H4 (cell line): ENCODE results near the gene NIN. TPM values are rescaled to one million over a fixed set of nuclear protein-coding genes. Genes with fewer than 3 reads are reported as not detected.
"Not testable (repeated sequence)": the region's sequence is repeated elsewhere in the genome, so short reads cannot be mapped to it uniquely, and the experiment has no call there.

ENCODE experiments used
- DNase-seq: peaks from one replicate; pipeline ENCODE4 v3.0.0-alpha.2; 2015; ENCODE audit warnings: low spot score
- total RNA-seq: library from RNA; depleted of rRNA; stranded (reverse); fragments of >200 nt; shearing (Covaris generic); gene quantifications from 2 replicates; pipeline ENCODE4 v1.2.3, GENCODE V29; 2014

NIN gene
- total RNA-seq, 1 experiment from 2014 or later: 12.2 TPM

GRCh38 chr14:50819303-50819702, 11.7 kb downstream of the NIN start:
- not testable (repeated sequence) for DNase-seq

DNA sequence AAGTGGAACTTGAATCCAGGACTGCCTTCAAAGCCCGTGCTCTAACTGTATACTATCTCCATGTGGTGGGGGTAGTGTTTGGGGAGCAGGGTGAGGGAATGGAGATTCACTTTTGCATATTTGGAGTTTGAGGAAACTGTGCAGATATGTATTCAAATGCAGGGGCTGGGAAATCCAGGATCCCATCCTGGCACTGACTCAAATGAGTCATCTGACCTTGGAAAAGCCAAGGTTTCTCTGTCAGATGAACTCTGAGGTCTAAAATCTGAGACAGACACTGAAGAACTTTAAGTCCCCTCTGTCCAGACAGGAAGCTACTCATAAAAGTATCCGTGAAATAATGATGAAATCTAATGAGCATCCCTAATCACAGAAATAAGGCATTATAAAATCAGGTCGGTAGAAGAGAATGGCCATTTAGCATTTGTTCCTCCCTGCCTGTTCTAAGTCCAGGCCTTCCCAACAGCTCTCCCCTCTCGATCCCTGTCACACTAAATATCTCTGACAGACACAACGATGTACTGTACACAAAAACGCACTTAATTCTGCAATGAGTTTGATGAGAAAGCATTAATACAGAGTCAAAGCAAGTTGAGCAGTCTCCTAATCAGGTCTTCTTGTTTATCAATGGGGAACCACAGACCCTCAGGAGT, 14.4 kb downstream of the NIN start:
- DNase-seq: no peak

DNA sequence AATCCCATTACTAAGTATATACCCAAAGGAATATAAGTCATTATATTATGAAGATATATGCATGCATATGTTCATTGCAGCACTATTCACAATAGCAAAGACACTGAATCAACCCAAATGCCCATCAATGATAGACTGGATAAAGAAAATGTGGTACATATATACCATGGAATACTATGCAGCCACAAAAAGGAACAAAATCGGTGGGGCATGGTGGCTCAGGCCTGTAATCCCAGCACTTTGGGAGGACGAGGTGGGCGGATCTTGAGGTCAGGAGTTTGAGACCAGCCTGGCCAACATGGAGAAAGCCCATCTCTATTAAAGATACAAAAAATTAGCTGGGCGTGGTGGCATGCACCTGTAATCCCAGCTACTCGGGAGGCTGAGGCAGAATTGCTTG, 15.4 kb downstream of the NIN start:
- DNase-seq: not testable (repeated sequence)

GRCh38 chr14:50815058-50815457, 15.9 kb downstream of the NIN start:
- DNase-seq: not testable (repeated sequence)

DNA sequence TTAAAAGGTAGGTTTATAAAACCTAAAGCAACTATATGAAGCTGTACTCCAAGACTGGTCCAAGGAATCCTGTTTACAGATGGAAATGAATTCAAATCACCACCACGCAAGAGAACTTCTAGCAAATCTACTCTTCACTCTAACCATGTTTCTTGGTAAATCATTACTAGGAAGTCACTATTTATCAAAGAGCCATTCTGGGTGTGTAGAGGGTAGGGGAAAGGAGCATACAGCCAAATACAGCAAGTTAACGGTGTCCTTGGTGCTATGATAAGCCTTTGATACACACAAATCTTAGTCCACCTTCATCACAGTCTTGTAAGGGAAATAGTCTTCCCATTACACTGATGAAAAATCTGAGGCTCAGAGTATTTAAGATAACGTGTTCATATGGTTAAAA, 16.8 kb downstream of the NIN start:
- no peak for DNase-seq

- DNase-seq: no peak
Measured at GRCh38 chr14:50813544-50813863, 17.5 kb downstream of the NIN start.

DNA sequence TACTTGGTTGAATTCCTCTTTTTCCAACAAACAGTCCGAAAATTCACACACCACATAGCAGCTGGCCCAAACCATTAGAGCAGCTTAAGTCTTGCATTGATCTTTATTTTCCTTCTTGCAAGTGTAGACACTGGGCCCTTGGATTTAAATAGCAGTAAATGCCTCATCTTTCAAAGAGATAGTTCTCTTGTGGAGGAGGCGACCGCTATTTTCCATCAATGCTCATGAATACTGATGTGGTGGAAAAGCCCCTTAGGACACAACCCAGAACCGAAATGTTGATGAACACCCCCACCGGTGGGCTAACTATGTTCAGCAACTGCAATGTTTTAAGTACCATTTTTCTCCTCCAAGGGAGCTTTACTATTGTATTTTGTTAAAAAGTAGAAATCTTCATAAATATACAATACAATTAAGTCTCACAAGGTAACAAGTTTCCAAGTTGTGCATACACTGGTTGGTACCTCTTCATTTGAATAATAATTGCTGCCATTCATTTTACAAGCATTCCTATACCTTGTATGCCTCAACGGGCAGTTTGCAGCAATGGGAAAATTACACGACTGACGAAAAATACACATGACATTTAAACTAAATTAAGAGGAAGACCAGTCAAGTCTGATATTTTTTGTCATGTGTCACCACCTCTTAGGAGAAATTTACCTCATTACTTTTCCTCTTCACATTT, 18.0 kb downstream of the NIN start:
- no peak for DNase-seq

DNA sequence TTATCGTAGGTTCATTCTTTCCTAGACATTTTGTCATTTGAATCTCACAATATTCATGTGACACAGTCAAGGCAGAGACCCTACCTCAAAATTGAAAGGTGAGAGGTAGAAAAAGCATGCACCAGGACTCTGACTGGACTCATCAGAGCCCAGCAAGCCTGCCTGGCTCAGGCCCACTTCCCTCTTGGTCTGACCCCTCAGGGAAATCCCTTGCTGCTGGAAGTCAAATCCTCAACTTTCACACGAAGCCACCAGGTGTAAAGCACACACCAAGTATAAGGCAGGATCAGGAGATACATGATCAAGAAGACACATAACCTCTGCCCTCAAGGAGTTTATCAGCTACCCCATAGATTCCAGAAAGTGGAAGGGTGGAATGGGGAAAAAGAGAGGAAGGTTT, 18.8 kb downstream of the NIN start:
- DNase-seq: no peak

DNA sequence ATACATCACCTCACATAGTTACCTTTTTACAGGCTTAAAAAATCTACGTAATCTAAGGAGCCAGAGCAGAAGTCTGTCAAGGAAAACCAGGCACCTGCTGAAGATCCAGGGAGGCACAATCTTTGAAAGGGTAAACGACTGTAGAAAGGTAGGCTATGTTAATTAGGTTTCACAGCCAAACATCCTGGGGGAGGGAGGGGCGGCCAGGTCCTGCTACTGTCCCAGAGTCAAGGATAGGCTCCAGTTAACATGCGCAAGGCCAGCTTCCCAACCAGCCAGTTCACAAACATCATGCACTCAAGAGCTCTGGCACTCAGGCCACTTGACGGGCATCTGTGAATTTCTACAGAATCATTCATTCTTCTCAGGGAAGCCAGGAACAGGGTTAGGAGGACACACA, 22.9 kb downstream of the NIN start:
- DNase-seq: no peak

DNA sequence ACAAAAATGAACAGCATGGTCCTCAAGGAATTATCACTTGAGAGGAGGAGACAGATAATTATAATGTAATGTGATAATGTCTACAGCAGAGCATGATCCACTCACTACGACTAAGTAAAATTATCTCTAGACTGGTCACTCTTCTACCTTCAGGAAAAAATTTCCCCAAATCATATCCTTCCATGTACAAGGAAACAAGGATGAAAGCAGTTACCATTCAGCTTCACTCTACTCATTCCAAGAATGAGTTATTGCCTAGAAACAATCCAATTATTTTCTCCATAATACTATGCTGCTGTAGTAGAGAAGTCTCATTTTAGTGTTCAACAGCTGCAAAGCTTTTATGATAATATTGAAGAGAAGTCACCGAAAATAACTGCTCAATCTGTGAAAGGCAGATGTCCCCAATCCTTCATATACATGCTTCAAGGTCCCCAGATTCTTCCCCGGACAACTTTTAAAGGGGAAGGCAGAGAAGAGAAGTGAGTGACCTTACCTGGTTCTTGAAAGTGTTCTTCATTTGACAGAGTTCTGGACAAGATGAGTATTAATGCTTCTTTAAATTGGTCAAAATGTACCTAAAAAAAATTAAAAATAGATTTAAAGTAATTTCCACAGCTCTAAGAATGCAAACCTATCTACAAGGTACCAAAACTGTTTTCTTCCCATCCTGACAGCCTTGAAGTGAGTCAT, 24.6 kb downstream of the NIN start:
- DNase-seq: no peak

- no peak for DNase-seq
Measured at GRCh38 chr14:50805396-50805795, 25.6 kb downstream of the NIN start.

DNA sequence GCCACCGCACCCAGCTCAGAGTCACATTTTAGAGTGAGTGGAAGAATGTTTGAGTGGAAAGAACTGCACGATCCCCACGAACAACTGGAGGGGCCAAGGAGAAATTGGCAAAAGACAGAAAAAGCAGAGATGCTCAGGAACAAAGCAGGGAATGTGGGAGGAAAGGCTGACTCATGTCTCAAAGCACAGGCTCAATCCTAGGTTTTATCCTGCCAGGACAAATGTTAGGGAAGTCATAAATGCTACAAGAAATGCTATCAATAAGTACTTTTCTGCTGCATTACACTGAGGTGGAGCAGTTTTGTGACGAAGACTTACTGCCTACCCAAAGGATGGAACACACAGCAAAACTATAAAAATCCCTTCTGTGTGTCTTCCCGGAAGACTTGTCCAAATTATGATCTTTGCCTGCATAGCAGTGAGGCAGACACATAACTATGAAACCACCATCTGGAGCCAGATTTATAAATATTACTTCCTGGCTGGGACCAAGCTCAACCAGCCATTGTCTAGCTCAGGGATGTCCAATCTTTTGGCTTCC, 26.7 kb downstream of the NIN start:
- DNase-seq: no peak

DNA sequence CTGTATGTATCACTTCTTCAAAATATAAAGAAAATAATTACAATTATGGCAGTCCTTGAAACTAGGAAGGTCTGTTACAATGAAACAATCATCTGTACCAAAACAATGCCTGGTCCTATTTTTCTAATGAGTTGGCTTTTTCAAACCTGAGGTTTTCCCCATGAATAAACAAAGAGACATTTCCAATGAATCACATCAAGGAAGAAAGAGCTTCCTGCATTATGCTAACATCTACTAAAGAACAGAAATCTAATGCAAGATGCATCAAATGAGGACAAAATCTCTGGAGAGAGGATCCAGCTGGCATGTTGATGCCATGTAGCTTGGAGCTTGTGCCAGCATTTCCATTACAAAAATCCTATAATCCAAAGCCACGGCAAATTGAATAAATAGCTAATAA, 29.3 kb downstream of the NIN start:
- no peak for DNase-seq

DNA sequence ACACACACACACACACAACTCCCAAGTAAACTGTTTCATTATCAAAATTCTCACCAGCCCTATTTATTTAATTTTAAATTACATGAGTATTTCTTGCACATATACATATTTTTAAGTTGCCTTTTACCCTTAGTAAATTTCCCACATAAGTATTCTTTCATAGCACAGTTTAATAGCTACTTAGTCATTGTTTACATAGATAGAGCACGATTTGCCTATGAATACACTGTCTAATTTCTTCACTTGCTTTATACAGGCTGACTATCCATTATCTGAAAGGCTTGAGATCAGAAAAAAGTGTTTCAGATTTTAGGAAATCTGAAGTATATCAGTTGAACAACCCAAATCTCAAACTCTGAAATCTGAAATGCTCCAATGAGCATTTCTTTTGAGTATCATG, 30.9 kb downstream of the NIN start:
- DNase-seq: no peak

- no peak for DNase-seq
Measured at GRCh38 chr14:50798048-50798421, 32.9 kb downstream of the NIN start.

DNA sequence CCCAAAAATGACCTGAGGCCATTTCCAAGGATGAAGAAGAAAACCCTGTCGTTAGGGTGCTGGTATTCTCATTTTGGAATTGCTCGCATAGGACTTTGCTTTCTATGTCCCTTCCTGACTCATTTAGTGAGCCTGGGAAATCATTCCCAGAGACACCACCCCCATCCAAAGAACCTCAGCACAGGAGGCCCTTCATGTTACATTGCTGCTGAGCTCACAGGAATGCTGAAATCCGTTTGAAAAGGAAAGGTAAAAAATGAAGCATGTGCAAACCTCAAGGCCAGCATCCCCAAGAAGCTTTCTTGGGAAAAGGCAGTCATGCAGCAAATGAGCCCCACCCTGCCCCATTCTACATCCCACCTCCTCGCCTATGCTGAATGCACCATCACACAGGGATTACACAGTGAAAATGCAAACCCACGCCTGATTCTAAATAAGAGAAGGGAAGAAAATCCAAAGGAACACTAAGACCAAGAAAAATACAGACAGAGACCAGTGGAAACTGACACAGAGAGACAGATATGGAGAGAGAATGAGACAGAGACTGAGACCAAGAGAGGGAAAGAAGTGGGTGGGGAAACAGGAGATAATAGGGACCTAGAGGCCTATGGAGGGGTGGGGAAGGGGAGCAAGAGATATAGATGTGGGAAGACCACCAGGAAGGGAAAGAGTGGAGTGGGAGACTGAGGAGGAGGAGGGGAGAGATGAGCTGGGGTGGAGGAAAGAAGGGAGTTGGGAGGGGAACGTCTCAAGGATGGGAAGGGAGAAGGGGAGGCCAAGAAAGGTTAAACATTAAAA, 33.5 kb downstream of the NIN start:
- no peak for DNase-seq

GRCh38 chr14:50796390-50796789, 34.6 kb downstream of the NIN start:
- DNase-seq: no peak

- DNase-seq: no peak
Measured at GRCh38 chr14:50795909-50796308, 35.1 kb downstream of the NIN start.

DNA sequence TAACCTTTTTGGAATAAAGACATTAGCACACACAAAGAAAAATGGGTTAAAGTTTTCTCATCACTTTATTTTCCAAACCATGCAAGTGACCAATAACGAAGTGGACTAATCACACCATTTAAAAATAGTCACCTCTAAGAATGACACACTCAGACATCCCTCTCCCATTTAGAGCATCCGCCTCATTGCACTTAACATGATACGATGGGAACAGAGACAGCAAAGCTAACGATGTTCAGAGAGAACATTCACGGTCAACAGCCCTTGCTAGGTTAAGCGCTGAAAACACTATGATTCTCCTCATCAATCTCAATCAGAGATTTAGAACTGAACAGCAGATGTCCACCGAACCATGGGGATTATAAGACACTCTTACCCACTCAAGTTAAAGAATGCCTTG, 35.8 kb downstream of the NIN start:
- no peak for DNase-seq

- DNase-seq: no peak
Measured at GRCh38 chr14:50794068-50794645, 36.8 kb downstream of the NIN start.

GRCh38 chr14:50792634-50793068, 38.3 kb downstream of the NIN start:
- no peak for DNase-seq

DNA sequence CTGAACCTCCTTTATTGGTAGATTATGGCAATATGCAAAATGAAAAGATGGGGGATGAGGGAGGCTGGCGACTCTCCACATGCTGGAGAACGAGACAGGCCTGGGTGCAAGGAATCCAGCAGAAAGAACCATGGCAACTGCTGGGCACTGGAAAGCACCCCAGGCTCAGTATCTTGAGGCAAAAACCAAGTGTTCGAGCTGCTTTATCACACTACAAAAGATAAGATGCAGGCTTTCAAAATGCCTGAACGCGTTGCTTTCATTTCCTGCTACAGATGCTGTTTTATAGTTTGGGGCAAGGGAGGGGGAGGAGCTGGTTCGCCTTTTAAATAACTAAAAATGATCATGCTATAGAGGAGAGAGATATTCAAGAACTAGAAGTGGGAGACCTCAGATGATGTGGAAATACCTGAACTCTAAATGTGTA, 38.9 kb downstream of the NIN start:
- no peak for DNase-seq
